GM13977 (cell line): ENCODE results near the gene DENND2C.

Experiments used
- DNase-seq: peaks from one replicate; pipeline ENCODE4 v3.0.0; 2012; ENCODE audit warnings: low spot score
- in situ Hi-C: fragments of 300-500 bp; cut with MboI; formaldehyde crosslinking; loops from one replicate; pipeline ENCODE4 v1.12.0; 2022; ENCODE audit warnings: low sequenced_read_pairs, low pct_unique_long_range_greater_than_20kb, mixed read lengths, inconsistent platforms; ENCODE audit not compliant: unreplicated experiment
- TF ChIP-seq, protein P1 (sequence below): IDR thresholded peaks from 2 replicates; pipeline ENCODE4 v1.5.1; 2012; ENCODE audit warnings: mild to moderate bottlenecking, control low read depth; ENCODE audit not compliant: insufficient read depth; ENCODE audit errors: extremely low read depth, missing control alignments

DENND2C gene

DNA sequence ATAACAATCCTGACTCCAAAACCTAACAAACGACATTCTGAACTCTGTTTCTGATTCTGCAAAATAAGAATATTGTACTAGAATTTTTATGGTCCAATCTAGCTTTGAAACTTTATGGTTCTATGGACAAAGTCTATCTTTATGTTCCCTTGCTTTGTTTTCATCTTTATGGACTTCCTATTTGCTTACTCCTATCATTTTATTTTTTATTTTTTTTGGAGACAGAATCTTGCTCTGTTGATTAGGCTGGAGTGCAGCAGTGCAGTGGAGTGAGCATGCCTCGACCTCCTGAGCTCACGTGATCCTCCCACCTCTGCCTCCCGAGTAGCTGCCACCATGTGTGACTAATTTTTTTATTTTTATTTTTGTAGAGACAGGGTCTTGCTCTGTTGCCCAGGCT lies 43.1 kb upstream of the DENND2C start:
- no peak for DNase-seq
- in situ Hi-C loops = no loop called here

DNA sequence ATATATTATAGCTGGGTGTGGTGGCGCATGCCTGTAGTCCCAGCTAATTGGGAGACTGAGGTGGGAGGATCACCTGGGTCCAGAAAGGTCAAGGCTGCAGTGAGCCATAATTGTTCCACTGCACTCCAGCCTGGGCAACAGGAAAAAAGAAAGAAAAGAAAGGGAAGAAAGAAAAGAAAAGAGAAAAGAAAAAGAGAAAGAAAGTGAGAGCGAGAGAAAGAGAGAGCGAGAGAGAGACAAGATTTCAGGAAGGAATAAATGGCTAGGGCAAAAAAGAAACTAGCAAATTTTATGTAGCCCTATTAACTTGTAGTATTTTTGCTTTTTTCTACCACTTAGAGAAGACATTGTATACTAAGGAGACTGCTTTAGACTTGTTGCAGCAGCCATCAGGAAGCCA lies 40.5 kb upstream of the DENND2C start:
- in situ Hi-C loops = no loop called here
- no peak for DNase-seq
- TF ChIP-seq, protein P1, sequence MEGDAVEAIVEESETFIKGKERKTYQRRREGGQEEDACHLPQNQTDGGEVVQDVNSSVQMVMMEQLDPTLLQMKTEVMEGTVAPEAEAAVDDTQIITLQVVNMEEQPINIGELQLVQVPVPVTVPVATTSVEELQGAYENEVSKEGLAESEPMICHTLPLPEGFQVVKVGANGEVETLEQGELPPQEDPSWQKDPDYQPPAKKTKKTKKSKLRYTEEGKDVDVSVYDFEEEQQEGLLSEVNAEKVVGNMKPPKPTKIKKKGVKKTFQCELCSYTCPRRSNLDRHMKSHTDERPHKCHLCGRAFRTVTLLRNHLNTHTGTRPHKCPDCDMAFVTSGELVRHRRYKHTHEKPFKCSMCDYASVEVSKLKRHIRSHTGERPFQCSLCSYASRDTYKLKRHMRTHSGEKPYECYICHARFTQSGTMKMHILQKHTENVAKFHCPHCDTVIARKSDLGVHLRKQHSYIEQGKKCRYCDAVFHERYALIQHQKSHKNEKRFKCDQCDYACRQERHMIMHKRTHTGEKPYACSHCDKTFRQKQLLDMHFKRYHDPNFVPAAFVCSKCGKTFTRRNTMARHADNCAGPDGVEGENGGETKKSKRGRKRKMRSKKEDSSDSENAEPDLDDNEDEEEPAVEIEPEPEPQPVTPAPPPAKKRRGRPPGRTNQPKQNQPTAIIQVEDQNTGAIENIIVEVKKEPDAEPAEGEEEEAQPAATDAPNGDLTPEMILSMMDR = no peak

More for the DNA sequence above, 43.1 kb upstream of the DENND2C start:
- TF ChIP-seq, protein P1 = no peak

DNA sequence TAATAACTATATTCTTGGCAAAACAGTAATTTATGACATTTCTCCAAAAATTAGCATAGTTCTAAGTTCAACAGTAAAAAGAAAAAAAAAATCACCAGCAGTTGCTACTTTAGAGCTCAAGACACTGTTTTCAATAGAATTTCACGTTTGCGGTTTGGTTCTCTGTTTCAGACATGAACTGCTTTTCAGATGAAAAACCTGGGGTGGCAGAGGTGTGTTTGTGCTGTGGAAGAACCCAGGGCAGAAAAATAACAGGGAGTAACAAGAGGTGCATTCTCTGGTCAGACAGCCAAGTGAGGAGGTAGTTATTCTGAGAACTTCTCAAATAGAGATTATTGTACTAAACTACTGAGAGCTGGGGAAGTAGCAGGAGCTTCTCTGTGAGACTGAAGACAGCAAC lies 37.8 kb upstream of the DENND2C start:
- TF ChIP-seq, protein P1 = no peak
- in situ Hi-C loops = no loop called here
- DNase-seq = no peak

DNA sequence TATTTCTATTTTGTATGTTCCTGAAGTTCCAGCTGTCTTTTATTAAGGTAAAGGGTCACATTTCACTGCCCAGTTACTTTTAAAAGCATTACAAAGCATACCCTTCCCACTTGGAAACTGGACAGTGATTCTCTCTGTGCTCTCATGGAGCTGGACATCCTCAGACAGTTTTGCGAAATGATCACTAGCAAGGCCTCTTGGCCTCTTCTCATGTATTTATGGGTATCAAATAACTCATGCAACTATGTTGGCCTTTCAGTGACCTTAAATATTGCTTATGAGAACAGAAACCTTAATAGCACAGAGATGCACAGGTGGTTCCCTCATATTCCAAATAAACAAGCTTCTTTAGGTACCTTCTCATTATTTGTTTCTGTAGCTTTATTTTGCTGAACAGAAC lies 33.4 kb upstream of the DENND2C start:
- DNase-seq = no peak
- TF ChIP-seq, protein P1 = no peak
- in situ Hi-C loops = no loop called here

DNA sequence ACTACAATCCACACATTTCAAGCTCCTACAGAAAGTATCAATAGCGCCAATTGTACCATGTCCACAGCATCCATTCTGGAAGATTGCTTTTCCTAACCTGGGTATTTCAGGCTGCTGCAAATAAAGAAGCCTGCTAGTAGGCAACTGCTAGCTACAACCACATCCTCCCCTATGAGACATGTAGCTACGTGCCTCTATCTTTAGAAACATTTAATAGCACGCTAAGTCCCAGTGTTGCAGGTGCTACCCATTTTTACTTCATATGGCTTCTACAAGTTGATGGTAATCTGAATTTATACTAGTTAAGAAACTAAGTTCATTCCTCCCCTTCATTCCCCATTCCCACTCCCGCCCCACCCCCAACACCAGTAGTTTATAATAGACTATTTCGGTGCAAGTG lies 32.9 kb upstream of the DENND2C start:
- TF ChIP-seq, protein P1 = no peak
- DNase-seq = peak; percentile 17
- in situ Hi-C loops = no loop called here

DNA sequence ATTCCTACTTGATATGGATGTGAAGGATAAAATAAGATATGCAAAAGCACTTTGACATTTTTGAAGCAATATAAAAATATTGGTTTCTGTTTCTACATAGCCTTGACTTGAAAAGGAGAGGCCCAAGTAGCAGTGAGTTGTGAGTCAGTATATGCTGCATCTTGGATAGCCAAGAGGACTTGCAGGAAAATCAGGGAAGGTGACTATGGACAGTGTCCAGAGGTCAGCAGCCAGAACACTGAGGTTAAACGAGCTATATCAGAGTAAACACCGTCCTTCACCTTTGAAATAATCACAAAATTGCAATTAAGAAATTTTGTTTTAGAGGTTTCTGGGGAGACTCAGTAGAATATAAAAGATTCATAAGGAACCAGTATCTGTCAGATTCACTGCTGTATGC lies 32.1 kb upstream of the DENND2C start:
- TF ChIP-seq, protein P1 = no peak
- in situ Hi-C loops = no loop called here
- DNase-seq = no peak

DNA sequence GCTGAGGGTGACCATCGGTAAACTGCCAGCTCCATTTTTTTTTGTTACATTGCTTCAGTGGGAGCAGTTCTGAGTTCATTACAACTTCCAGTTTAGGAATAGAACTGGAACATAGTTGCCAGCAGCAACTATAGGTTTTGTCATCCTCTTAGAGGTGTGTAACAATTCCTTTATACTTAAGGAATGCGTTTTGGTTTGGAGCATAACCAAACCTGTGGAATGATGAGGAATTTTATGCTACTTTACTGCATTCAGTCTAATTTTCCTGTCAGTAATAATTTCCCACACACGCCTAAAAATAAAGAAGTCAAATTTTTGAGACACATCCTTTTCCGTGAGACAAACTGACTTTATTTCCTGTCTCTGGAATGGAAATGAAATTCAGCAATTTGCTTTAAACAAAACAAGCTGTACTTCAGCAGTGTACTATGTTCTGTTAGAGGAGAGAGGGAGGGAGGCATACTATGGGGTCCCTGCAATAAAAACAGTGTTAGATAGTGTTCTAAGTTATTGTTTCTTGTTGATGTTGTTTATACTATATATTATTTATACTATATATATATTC lies 30.3 kb upstream of the DENND2C start:
- no peak for DNase-seq
- in situ Hi-C loops = no loop called here
- TF ChIP-seq, protein P1 = no peak
